ENCODE results near the gene COX7B2.

GRCh38 chr4:46818604-46819003, 90.4 kb downstream of the COX7B2 start:
- TF ChIP-seq TCF3 (CRISPR knock-in tag; IDR thresholded peaks at IDR 0.05) (no peak), BDP1 (IDR thresholded peaks at IDR 0.05; ENCODE audit: insufficient read depth, insufficient read length) (no peak), ZNF639 (CRISPR knock-in tag; conservative IDR thresholded peaks at IDR 0.05 in 1 of 2, IDR thresholded peaks at IDR 0.05 in 1 of 2) (no peak)
